GM21367 (cell line): ENCODE measurements around the gene MDFIC2.
A peak's percentile ranks its signal among the peaks of the same experiment; 100 is the strongest.

Source experiments
- ATAC-seq: cut with Tn5 transposase; IDR thresholded peaks from one replicate; pipeline ENCODE4 v1.9.1; 2021; ENCODE audit not compliant: unreplicated experiment

The MDFIC2 gene

GRCh38 chr3:70183781-70184504 lies 128.5 kb downstream of the MDFIC2 start:
- ATAC-seq = no peak

- ATAC-seq = no peak
These were observed 130.3 kb downstream of the MDFIC2 start for GRCh38 chr3:70182166-70182565.

- peak; percentile 65 for ATAC-seq
These were observed 131.8 kb downstream of the MDFIC2 start for GRCh38 chr3:70180664-70181063.

- ATAC-seq = peak; percentile 62
These were observed 133.3 kb downstream of the MDFIC2 start for GRCh38 chr3:70179111-70179510.

- ATAC-seq = no peak
These were observed 134.4 kb downstream of the MDFIC2 start for GRCh38 chr3:70177881-70178645.

- ATAC-seq = no peak
These were observed 136.2 kb downstream of the MDFIC2 start for GRCh38 chr3:70176224-70176623.

GRCh38 chr3:70156808-70157207 lies 155.6 kb downstream of the MDFIC2 start:
- ATAC-seq = no peak

GRCh38 chr3:70150599-70150998 lies 161.8 kb downstream of the MDFIC2 start:
- no peak for ATAC-seq

GRCh38 chr3:70149714-70150400 lies 162.6 kb downstream of the MDFIC2 start:
- ATAC-seq = no peak
